ENCODE measurements around the gene NBL1.

NBL1 gene

DNA sequence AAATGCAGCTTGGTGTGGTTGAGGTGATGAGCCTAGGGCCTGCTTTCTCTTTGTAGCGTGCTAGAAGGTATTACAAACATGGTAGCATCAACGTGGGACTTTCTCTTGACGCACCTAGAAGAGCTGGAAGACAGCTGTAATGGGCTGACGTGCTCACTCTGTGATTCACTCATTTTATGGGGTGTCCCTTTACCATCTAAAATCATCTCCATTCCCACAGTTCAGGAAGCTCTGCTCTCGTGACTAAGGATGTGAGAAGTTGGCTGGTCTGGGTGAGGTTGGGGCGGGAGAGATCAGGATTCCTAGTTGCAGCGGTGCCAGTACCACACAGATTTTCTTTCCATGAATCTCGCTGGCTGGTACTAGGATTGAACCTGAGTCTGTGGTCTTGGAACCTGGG lies 24.8 kb downstream of the NBL1 start:
- no peak for DNase-seq (ENCODE audit: low read depth)
- H3K4me3 ChIP-seq (ENCODE audit: low read length): no peak overlapping the region
- TF ChIP-seq, protein P1, sequence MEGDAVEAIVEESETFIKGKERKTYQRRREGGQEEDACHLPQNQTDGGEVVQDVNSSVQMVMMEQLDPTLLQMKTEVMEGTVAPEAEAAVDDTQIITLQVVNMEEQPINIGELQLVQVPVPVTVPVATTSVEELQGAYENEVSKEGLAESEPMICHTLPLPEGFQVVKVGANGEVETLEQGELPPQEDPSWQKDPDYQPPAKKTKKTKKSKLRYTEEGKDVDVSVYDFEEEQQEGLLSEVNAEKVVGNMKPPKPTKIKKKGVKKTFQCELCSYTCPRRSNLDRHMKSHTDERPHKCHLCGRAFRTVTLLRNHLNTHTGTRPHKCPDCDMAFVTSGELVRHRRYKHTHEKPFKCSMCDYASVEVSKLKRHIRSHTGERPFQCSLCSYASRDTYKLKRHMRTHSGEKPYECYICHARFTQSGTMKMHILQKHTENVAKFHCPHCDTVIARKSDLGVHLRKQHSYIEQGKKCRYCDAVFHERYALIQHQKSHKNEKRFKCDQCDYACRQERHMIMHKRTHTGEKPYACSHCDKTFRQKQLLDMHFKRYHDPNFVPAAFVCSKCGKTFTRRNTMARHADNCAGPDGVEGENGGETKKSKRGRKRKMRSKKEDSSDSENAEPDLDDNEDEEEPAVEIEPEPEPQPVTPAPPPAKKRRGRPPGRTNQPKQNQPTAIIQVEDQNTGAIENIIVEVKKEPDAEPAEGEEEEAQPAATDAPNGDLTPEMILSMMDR (IDR thresholded peaks at IDR 0.05; ENCODE audit: insufficient read depth, low read depth, low read length, missing control alignments): no peak

DNA sequence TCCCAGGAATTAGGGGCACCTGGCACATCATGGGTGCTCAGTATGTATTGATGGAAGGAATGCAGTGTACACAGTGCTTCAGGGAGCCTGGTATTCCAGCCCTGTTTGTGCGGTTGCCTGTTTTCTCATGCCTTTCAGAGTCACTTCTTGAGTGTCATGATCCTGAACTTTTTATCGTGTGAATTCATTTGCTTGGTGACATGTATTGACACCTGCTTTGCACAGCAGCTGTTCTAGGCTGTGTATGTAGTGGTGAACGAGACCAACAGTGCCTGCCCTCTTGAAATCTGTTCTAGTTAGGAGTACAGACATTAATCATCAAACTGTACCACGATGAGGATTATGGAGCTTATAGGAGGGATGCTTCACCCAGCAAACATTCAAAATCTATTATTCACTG lies 26.7 kb downstream of the NBL1 start:
- H3K4me3 ChIP-seq (ENCODE audit: low read length): no peak overlapping the region
- DNase-seq (ENCODE audit: low read depth): no peak

DNA sequence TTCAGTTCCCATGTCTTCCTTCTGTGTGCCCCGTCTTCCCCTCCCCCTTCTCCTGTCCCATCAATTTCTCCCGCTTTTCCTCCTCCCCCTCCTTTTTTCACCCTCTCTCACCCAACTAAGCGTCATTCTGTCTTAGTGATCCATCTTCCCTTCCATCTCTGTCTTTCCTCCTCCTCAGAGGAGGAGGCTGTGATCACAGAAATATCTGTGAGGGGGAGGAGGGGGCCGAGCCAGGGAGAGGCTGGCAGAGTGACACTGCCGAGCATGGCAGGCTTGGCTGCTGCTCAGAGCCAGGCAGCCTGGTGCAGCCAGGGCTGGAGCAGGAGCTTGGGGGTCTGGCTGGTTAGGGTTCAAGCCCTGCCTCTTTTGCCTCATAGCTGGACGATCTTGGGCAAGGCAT lies 28.1 kb downstream of the NBL1 start:
- H3K4me3 ChIP-seq (ENCODE audit: low read length): no peak overlapping the region
- no peak for DNase-seq (ENCODE audit: low read depth)
- TF ChIP-seq, protein P1 (IDR thresholded peaks at IDR 0.05; ENCODE audit: insufficient read depth, low read depth, low read length, missing control alignments): no peak

More for the DNA sequence above, 26.7 kb downstream of the NBL1 start:
- TF ChIP-seq, protein P1 (IDR thresholded peaks at IDR 0.05; ENCODE audit: insufficient read depth, low read depth, low read length, missing control alignments): no peak

- DNase-seq (ENCODE audit: low read depth): no peak
- TF ChIP-seq, protein P1 (IDR thresholded peaks at IDR 0.05; ENCODE audit: insufficient read depth, low read depth, low read length, missing control alignments): no peak
Observed at GRCh38 chr1:19675797-19676196, 31.7 kb downstream of the NBL1 start.

GRCh38 chr1:19676438-19676922 lies 32.4 kb downstream of the NBL1 start:
- no peak overlapping the region for H3K4me3 ChIP-seq (ENCODE audit: low read length)
- DNase-seq (ENCODE audit: low read depth): peak; percentile 73
- TF ChIP-seq, protein P1 (IDR thresholded peaks at IDR 0.05; ENCODE audit: insufficient read depth, low read depth, low read length, missing control alignments): no peak

More at GRCh38 chr1:19675797-19676196, 31.7 kb downstream of the NBL1 start:
- no peak overlapping the region for H3K4me3 ChIP-seq (ENCODE audit: low read length)

DNA sequence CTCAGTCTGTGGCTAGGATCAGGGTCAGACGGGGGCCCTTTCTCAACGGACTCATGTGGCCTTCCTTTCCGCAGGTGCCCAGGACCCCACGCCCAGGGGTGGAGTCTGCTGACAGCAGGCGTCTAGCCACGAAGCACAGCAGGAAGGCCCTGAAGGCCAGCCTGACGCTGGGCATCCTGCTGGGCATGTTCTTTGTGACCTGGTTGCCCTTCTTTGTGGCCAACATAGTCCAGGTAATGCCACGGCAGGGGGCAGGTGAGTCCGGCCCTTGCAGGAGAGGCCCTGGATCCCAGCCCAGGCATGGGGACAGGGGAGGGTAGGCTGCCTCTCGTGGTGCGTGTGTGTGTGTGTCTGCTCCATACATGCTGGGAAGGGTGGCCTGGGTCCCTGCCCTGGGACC lies 34.4 kb downstream of the NBL1 start:
- no peak for DNase-seq (ENCODE audit: low read depth)
- TF ChIP-seq, protein P1 (IDR thresholded peaks at IDR 0.05; ENCODE audit: insufficient read depth, low read depth, low read length, missing control alignments): no peak
- no peak overlapping the region for H3K4me3 ChIP-seq (ENCODE audit: low read length)

DNA sequence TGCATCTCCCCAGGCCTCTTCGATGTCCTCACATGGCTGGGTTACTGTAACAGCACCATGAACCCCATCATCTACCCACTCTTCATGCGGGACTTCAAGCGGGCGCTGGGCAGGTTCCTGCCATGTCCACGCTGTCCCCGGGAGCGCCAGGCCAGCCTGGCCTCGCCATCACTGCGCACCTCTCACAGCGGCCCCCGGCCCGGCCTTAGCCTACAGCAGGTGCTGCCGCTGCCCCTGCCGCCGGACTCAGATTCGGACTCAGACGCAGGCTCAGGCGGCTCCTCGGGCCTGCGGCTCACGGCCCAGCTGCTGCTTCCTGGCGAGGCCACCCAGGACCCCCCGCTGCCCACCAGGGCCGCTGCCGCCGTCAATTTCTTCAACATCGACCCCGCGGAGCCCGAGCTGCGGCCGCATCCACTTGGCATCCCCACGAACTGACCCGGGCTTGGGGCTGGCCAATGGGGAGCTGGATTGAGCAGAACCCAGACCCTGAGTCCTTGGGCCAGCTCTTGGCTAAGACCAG lies 34.9 kb downstream of the NBL1 start:
- no peak for DNase-seq (ENCODE audit: low read depth)
- TF ChIP-seq, protein P1 (IDR thresholded peaks at IDR 0.05; ENCODE audit: insufficient read depth, low read depth, low read length, missing control alignments): no peak
- no peak overlapping the region for H3K4me3 ChIP-seq (ENCODE audit: low read length)
